ENCODE results near the gene IFI6.
A peak's percentile ranks its signal among the peaks of the same experiment; 100 is the strongest.

DNA sequence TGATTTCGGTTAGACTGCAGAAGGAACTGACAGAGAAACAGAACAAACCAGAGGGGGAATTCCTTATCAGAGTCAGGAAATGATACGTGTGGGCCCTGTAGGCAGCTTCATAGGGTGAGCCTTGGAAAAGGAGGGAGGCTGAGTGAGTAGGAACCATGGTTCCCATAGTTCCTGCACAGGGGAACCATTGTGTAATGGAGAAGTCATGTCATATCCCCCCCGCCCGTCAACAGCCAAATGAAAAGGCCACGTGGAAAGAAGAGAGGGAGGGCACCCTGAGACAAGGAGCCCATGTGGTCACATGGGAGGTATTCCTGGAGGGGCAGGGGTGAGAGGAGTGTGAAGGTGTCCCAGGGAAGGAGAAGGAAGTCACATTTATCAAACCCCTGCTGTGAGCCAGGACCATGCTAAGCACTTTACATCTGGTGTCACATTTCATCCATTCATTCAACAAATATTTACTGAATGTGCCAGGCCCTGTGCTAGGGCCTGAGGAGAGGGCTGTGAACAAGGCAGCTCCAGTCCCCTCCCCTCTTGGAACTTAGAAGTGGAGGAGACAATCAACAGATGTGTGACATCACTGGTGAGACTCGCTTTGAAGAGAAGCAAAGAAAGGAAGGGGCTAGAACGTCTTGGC is 21.3 kb downstream of the IFI6 start:
- TF ChIP-seq RAD21 (IDR thresholded peaks at IDR 0.05; ENCODE audit: low read length) (no peak), CTCF (conservative IDR thresholded peaks at IDR 0.05; ENCODE audit: low read depth, low read length) (no peak), POLR2A (IDR thresholded peaks at IDR 0.05; ENCODE audit: low read depth, low read length) (no peak), SMC3 (IDR thresholded peaks at IDR 0.05; ENCODE audit: low read depth, low read length) (no peak), MAFK (IDR thresholded peaks at IDR 0.05; ENCODE audit: low read depth, low read length) (no peak), CEBPB (IDR thresholded peaks at IDR 0.05; ENCODE audit: low read depth, low read length) (peak; percentile 42; the same call in 1 of the 2 replicates), MXI1 (IDR thresholded peaks at IDR 0.05; ENCODE audit: borderline replicate concordance, low read depth, low read length) (no peak), RCOR1 (IDR thresholded peaks at IDR 0.05; ENCODE audit: insufficient replicate concordance, low read length) (no peak), RFX5 (IDR thresholded peaks at IDR 0.05; ENCODE audit: low read depth, low read length) (no peak), BHLHE40 (IDR thresholded peaks at IDR 0.05; ENCODE audit: low read depth, low read length) (no peak), FOS (IDR thresholded peaks at IDR 0.05; ENCODE audit: low read depth, low read length) (no peak)
- TF ChIP-seq, protein P1, sequence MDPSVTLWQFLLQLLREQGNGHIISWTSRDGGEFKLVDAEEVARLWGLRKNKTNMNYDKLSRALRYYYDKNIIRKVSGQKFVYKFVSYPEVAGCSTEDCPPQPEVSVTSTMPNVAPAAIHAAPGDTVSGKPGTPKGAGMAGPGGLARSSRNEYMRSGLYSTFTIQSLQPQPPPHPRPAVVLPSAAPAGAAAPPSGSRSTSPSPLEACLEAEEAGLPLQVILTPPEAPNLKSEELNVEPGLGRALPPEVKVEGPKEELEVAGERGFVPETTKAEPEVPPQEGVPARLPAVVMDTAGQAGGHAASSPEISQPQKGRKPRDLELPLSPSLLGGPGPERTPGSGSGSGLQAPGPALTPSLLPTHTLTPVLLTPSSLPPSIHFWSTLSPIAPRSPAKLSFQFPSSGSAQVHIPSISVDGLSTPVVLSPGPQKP (IDR thresholded peaks at IDR 0.05; ENCODE audit: borderline replicate concordance, low read depth, low read length): no peak
